Liver (tissue), 3 donors: ENCODE measurements around the gene DDO.

Experiments used
- CTCF ChIP-seq: fragments of 150-350 bp; IDR thresholded peaks from 2 replicates; pipeline ENCODE4 v1.5.1; 2017; ENCODE audit warnings: improper control_type of control experiment, low read depth, low read length; ENCODE audit not compliant: missing input control
- HNF4G ChIP-seq: IDR thresholded peaks from 2 replicates; pipeline ENCODE4 v1.6.1; 2016; ENCODE audit warnings: antibody characterized with exemption
- TAF1 ChIP-seq: conservative IDR thresholded peaks from 2 replicates; pipeline ENCODE4 v1.6.1; 2016; ENCODE audit warnings: antibody characterized with exemption, mild to moderate bottlenecking
- TF ChIP-seq, protein P1 (sequence below): IDR thresholded peaks from 2 replicates; pipeline ENCODE4 v1.6.1; 2016; ENCODE audit warnings: antibody characterized with exemption
- TF ChIP-seq, protein P2 (sequence below): IDR thresholded peaks from 2 replicates; pipeline ENCODE4 v1.6.1; 2016; ENCODE audit warnings: antibody characterized with exemption
- donor health status: healthy.
- donor health status: healthy.

DNA sequence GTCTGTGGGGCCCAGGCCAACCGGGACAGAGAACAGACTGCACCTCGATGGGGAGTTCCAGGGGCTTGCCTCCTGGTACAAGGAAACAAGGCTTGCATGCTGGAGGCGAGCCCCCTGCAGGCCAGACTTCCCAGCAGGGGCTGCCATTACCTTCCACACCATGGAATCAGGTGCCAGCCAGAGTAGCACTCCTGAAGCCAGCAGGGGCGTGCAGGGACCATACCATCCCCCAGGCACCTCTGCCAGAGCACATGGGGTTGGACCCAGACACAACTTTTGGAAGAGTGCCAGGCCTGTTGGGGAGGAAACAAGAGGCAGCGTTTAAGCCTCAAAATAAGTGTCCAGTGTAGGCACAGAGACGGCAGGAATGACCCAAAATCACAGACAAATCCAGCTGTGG lies 6.5 kb downstream of the DDO start:
- TF ChIP-seq CTCF (no peak), TAF1 (no peak), HNF4G (no peak)
- TF ChIP-seq, protein P1, sequence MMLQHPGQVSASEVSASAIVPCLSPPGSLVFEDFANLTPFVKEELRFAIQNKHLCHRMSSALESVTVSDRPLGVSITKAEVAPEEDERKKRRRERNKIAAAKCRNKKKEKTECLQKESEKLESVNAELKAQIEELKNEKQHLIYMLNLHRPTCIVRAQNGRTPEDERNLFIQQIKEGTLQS, result no peak
- TF ChIP-seq, protein P2, sequence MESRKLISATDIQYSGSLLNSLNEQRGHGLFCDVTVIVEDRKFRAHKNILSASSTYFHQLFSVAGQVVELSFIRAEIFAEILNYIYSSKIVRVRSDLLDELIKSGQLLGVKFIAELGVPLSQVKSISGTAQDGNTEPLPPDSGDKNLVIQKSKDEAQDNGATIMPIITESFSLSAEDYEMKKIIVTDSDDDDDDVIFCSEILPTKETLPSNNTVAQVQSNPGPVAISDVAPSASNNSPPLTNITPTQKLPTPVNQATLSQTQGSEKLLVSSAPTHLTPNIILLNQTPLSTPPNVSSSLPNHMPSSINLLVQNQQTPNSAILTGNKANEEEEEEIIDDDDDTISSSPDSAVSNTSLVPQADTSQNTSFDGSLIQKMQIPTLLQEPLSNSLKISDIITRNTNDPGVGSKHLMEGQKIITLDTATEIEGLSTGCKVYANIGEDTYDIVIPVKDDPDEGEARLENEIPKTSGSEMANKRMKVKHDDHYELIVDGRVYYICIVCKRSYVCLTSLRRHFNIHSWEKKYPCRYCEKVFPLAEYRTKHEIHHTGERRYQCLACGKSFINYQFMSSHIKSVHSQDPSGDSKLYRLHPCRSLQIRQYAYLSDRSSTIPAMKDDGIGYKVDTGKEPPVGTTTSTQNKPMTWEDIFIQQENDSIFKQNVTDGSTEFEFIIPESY, result no peak
